HepG2 (cell line): ENCODE results near the gene WRAP73.

Experiments
- EP300 ChIP-seq, 3 experiments: sonication (generic) in 1 of 3; formaldehyde crosslinking in 1 of 3; IDR thresholded peaks; 2 replicates each; pipeline versions ENCODE4 v1.5.1 to v1.6.1; 2011 to 2020; ENCODE audit warnings: low read depth in 2 of 3, low read length in 2 of 3, borderline replicate concordance in 1 of 3, improper control_type of control experiment in 1 of 3, mild to moderate bottlenecking in 1 of 3, missing genetic modification reagents in 1 of 3, moderate library complexity in 1 of 3
- MAX ChIP-seq: IDR thresholded peaks from 2 replicates; pipeline ENCODE4 v1.6.1; 2012; ENCODE audit warnings: inconsistent platforms
- PTBP1 ChIP-seq: fragments of 200-400 bp; formaldehyde crosslinking; IDR thresholded peaks from 2 replicates; pipeline ENCODE4 v1.6.1; 2018; ENCODE audit warnings: low read length, low read depth; ENCODE audit not compliant: poor library complexity, severe bottlenecking
- SP1 ChIP-seq, 2 experiments: fragments of 450-650 bp in 1 of 2; sonication (generic) in 1 of 2; formaldehyde crosslinking in 1 of 2; IDR thresholded peaks; 2 replicates each; pipeline versions ENCODE4 v1.4.0 to v1.6.1; 2016 to 2020; ENCODE audit warnings: missing genetic modification reagents in 1 of 2
- THAP7 ChIP-seq: sonication (generic); formaldehyde crosslinking; IDR thresholded peaks from 2 replicates; pipeline ENCODE4 v1.8.1; 2023; ENCODE audit warnings: mild to moderate bottlenecking, missing genetic modification reagents
- ZNF841 ChIP-seq: sonication (generic); formaldehyde crosslinking; IDR thresholded peaks from 2 replicates; pipeline ENCODE4 v1.8.1; 2023; ENCODE audit warnings: missing genetic modification reagents, borderline replicate concordance

GRCh38 chr1:3651930-3652547, 2.1 kb upstream of the WRAP73 start, which contains the start of gene TP73:
- TF ChIP-seq MAX (no peak; the same call in 1 of the 2 replicates), EP300 (IDR thresholded peaks at IDR 0.05; ENCODE audit: low read depth in 2 of 2, low read length in 2 of 2) (no peak), EP300 (CRISPR knock-in tag; IDR thresholded peaks at IDR 0.05; ENCODE audit: borderline replicate concordance) (no peak), SP1 (IDR thresholded peaks at IDR 0.05) (no peak), SP1 (CRISPR knock-in tag; IDR thresholded peaks at IDR 0.05) (no peak), ZNF841 (CRISPR knock-in tag) (no peak), PTBP1 (no peak), THAP7 (no peak)
